GM19468 (cell line): ENCODE measurements around the gene RAP1GAP2.
"Not testable (repeated sequence)": the region's sequence is repeated elsewhere in the genome, so short reads cannot be mapped to it uniquely, and the experiment has no call there.

Source experiments
- ATAC-seq: cut with Tn5 transposase; IDR thresholded peaks from one replicate; pipeline ENCODE4 v1.9.1; 2021; ENCODE audit warnings: mild to moderate bottlenecking, moderate library complexity, moderate number of reproducible peaks; ENCODE audit not compliant: unreplicated experiment; ENCODE audit errors: extremely low read depth

Gene RAP1GAP2

DNA sequence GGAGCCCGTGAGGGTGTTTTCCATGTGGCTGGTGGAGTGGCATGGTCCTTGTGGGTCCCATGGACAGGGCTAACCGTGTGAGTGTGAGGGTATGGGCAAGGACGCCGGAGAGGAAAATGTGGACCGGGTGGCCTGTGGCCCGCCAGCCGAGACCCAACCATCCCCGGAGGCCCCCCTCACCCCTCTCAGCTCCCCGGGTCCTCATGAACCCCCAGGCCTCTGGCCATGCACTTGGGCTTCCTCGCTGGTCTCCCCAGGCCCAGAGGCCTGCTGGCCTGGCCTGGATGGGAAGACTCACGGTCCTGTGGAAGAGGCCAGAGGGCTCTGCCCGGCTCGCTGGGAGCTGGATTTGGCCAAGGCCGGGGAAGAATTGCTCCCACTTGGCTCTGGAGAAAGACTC is 13.1 kb downstream of the RAP1GAP2 start:
- no peak for ATAC-seq

- no peak for ATAC-seq
Observed at GRCh38 chr17:2814049-2814448, 17.8 kb downstream of the RAP1GAP2 start.

GRCh38 chr17:2814481-2815341 is 18.5 kb downstream of the RAP1GAP2 start:
- peak; percentile 21 for ATAC-seq

DNA sequence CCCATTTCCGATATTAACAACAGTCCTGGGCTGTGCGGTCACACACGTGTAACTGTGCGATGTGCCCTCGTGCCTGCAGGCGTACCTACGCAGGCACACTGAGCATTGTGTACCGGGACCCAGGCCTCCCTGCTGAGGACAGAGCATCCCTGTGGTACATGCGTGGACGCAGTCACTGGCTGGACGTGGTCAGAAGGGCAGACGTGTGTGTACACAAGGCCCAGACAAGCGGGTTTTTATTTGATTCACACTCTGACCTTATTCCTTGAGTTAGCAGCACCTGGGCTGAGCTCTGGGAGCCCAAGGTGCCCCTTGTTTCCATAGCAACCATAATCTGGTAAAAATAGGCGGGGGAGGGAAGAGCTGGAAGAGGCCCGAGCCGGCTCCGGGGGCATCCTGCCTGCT is 19.5 kb downstream of the RAP1GAP2 start:
- no peak for ATAC-seq

DNA sequence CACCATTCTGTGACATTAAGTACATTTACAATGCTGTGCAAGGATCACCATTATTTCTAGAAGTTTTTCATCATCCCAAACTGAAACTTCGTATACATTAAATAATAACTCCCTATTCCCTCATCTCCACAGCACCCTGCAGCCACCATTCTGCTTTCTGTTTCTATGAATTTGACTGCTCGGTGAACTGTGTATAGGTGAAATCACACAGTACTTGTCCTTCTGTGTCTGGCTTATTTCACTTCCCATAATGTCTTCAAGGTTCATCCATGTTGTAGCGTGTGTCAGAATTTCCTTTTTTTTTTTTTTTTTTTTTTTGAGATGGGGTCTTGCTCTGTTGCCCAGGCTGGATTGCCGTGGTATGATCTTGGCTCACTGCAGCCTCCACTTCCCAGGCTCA is 20.4 kb downstream of the RAP1GAP2 start:
- ATAC-seq: no peak

GRCh38 chr17:2819294-2819693 is 23.1 kb downstream of the RAP1GAP2 start:
- ATAC-seq: not testable (repeated sequence)

GRCh38 chr17:2819921-2820501 is 23.8 kb downstream of the RAP1GAP2 start:
- ATAC-seq: no peak

GRCh38 chr17:2821868-2822267 is 25.6 kb downstream of the RAP1GAP2 start:
- no peak for ATAC-seq

DNA sequence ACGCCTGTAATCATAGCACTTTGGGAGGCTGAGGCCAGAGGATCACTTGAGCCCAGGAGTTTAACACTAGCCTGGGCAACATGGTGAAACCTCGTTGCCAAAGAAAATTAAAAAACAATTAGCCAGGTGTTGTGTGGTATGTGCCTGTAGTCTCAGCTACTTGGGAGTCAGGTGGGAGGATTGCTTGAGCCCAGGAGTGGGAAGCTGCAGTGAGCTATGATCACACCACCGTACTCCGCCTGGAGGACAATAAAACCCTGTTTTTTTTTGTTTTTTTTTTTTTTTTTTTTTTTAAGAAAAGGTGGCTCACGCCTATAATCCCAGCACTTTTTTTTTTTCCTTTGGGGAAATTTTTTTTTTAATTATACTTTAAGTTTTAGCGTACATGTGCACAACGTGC is 26.1 kb downstream of the RAP1GAP2 start:
- ATAC-seq: no peak

- ATAC-seq: no peak
Observed at GRCh38 chr17:2825253-2825970, 29.2 kb downstream of the RAP1GAP2 start.

DNA sequence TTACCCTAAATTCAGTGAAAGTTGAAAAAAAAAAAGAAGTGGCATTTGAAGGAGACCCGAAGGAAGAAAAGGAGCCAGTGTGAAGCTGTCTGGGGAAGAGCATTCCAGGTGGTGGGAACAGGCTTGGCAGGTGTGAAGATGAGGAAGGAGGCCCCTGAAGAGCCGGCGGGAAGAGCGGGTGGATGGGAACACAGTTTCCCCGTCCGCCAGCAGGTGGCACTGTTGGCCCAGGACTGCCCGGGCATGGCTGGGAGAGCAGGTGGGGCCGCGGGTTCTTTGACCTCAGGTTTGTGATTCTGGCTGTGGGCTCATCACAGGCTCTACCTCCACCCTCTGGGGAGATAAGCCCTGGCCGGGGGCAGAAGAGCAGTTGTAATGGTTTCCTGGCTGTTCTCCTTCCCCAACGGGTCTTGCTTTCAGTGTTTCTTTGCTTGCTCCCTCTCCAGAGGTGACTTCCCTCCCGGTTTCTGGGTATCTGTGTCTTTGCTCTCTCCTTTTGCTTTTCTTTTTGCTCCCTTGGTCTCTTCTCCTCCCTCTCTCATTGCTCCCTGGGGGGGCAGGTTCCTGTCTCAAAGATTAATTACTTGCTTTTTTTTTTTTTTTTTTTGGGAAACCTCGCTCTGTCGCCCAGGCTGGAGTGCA is 32.3 kb downstream of the RAP1GAP2 start:
- no peak for ATAC-seq

GRCh38 chr17:2830678-2831077 is 34.4 kb downstream of the RAP1GAP2 start:
- ATAC-seq: no peak

GRCh38 chr17:2835780-2836179 is 39.5 kb downstream of the RAP1GAP2 start:
- no peak for ATAC-seq

GRCh38 chr17:2837147-2837561 is 40.9 kb downstream of the RAP1GAP2 start:
- ATAC-seq: peak; percentile 46

DNA sequence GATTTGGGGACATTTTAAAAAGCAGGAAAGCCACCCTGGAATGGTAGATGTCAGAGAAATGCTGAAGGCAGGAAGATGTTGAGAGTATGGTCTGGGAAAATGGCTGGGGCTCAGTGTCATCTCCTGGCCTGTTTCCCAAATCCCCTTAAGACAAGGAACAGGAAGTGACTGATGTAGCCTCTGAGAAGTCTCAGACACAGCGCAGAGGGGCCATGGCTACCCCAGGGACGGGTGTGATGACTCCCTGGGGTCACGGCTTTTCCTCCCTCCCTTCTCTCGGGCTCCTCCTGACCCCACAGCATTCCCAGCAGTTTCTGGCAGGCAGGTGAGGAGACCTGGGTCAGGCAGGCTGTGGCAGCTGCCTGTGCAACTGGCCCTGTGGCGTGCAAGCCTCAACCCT is 45.4 kb downstream of the RAP1GAP2 start:
- ATAC-seq: no peak

- no peak for ATAC-seq
Observed at GRCh38 chr17:2842464-2842863, 46.2 kb downstream of the RAP1GAP2 start.

DNA sequence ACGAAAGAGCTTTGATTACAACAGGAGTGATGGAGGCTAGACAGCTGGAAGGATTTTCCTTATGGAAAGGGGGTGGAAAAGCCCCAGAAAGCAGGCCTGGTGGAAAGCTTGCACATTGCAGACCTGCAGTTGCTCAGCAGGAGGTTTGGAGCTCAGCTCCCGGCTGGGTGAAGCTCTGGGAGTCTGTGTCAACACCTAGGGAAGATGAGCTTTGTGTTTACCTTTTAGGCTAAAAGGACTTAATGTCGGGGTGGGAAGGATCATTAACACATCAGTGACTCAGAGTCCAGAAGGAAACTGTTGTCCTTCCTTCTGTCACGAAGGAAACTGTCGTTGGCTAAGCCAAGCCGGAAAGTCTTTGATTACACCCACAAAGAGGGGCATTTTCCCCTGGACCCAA is 48.2 kb downstream of the RAP1GAP2 start:
- no peak for ATAC-seq

DNA sequence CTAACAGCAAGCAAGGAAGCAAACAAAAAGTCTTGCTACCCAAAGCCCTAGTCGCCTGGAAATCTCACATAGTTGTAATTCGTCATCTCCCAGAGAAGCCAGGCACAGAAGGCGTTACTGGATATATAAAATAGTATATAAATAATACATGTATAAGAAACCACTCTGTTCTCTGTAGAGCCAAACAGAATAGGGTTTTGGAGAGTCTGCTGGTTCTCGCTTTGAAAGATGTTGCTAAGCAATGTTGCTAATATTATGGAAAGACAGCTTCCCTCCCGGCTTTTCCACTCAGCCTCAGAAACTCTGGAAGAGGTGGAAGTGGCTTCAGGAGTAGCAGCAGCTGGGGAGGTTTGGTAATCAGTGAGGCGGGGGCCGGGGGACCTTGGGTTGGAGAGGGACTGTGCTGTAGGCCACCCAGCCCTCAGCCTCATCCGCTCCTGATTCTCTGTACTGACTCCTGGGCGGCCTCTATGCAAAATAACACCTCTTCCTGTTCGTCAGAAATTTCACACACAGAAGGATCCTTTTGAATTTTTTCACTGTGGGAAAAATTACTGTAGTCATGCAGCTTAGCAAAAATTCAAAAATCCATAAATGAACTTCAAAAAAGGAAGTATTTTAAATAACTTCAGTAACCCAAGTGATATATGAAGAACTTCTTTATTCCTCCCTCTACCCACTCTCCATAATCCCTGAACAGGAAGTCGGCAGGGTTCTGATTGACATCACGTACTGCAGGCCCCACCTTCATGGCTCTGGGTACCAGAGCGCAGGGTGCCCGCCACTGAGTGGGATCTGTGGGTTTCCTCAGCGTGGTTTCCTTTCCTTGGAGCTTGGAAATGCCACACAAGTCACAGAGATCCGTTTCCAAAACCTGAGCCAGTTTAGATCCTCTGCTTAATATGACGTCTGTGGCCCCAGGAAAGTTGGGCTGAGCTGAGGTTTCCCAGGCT is 51.4 kb downstream of the RAP1GAP2 start:
- ATAC-seq: no peak

DNA sequence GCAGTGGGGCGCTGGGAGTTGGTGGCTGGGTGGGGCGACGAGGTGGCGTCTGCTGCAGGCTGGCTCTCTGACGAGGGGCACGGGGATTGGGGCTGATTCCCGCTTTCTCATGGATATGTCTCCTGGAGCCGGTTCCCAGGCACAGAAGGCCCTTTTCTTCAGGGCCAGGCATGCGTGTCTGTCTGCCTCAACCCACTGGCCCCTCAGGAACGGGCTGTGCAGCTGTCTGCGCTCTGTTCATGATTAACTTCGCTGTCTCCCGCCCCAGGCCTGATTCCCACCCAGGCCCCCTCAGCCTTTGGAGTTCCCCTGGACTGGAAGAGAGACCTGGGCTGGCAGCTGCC is 53.1 kb downstream of the RAP1GAP2 start:
- ATAC-seq: no peak

- ATAC-seq: no peak
Observed at GRCh38 chr17:2850991-2851390, 54.8 kb downstream of the RAP1GAP2 start.
